Nucleus accumbens (tissue), 56 donors: ENCODE results near the gene GPS1.

Source experiments
- DNase-seq, 56 donors: peaks; one replicate each; lab custom pipeline; 2025; lab: John Stamatoyannopoulos, UW

Gene GPS1

GRCh38 chr17:82073446-82073845, 21.7 kb downstream of the GPS1 start:
- DNase-seq = no peak

- no peak for DNase-seq
These were observed 24.5 kb downstream of the GPS1 start for GRCh38 chr17:82076018-82076784.

GRCh38 chr17:82076785-82077591, 25.3 kb downstream of the GPS1 start:
- no peak for DNase-seq

- no peak for DNase-seq
These were observed 26.1 kb downstream of the GPS1 start for GRCh38 chr17:82077617-82078358.

- DNase-seq = no peak
These were observed 26.7 kb downstream of the GPS1 start for GRCh38 chr17:82078433-82078832.

DNA sequence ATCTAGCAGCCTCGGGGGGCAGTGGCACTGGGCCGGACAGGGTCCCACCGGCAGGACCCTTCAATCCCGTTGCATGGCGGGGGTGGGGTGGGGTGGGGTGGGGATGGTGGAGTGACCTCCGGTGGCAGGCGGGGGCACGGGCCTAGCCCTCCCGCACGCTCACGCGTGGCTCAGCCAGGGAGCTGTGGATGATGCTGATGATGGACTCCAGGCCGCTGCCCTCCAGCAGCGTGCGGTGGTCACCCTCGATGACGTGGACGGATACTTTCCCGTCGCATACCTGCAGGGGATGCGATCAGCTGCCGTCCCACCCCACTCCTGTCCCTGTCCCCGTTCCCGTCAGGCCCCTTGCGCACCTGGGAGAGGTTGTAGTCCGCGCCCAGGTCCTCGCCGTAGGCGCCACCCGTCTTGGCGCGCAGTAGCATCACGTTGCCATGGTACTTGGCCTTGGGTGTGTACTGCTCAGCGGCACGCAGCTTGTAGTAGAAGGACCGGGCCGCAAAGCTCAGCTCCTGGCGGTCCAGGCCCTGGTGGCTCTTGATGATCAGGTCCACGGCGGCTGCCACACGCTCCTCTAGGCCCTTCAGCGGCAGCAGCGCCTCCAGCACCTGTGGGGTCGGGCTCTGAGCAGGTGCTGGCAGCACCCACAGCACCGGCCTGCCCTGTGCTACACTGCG, 27.4 kb downstream of the GPS1 start:
- DNase-seq = no peak

- no peak for DNase-seq
These were observed 28.5 kb downstream of the GPS1 start for GRCh38 chr17:82080048-82080788.

- no peak for DNase-seq
These were observed 29.2 kb downstream of the GPS1 start for GRCh38 chr17:82080789-82081464.

DNA sequence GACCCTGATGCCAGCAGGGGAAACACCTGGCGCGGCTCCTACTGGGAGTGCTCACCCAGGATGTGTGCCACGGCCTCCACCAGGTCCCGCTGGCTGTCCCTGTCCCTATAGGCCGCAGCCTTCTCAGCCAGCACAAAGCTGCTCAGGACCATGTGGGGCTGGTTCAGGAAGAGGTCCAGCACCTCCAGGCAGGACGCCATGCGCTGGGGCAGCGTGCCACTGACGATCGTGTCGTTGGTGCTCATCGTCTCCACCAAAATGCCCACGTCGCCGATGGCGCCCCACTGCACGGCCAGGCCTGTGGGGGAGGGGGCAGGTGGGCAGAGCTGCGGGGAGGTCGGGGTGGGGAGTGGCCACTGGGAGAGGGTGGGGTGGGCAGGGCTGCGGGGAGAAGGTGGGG, 29.8 kb downstream of the GPS1 start:
- DNase-seq = no peak

GRCh38 chr17:82081966-82082365, 30.3 kb downstream of the GPS1 start:
- DNase-seq = no peak

DNA sequence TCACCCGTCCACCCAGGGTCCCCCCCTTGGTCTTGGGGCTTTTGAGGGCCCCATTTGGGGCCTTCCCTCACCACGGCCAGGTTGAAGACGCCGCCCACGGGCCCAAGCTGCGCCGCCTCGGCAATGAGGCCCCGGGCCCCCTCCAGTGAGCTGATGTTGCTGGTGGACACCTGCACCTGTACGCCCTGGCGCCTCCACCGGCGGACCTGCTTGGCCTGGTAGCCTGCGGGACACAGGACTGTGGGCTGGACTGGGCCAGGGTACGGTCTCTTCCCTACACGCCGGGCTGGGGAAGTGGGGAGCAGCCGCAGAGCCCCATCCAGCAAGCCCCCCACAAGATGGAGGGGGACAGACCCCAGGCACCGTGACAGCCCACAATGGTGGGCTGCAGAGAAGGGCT, 30.8 kb downstream of the GPS1 start:
- DNase-seq = no peak

GRCh38 chr17:82083009-82083408, 31.3 kb downstream of the GPS1 start:
- no peak for DNase-seq

DNA sequence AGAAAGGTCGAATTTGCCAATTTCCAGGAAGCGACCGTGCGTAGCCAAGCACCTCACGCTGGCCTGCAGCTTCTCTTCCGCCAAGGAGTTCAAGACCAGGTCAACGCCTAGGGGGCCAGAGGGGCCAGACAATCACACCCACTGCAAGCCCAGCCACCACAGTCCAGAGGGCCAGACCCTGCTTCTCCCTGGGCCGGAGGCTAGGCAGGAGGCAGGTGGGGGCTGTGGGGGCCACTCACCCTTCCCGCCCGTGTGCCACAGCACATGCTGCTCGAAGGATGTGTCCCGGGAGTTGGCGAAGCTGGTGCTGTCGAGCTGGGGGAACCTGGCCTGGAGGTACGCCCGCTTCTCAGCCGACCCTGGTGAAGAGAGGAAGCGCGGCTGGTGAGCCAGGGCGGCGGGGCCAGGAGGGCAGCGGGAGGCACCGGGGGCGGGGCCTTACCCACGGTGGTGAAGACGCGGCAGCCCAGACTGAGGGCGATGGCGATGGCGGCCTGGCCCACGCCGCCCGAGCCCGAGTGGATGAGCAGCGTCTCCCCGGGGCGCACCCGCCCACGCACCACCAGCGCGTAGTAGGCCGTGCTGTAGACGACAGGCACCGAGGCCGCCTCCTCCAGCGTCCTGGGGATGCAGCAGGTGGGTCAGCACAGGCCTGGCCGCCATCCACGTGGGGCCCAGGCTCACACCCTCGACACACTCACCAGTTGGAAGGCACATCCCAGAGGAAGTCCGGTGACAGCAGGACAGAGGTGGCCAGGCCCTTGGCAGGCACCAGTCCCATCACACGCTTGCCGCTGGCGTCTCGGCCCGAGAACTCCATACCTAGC, 32.0 kb downstream of the GPS1 start:
- no peak for DNase-seq

- no peak for DNase-seq
These were observed 32.8 kb downstream of the GPS1 start for GRCh38 chr17:82084373-82085030.

- no peak for DNase-seq
These were observed 33.5 kb downstream of the GPS1 start for GRCh38 chr17:82085031-82085861.

GRCh38 chr17:82085931-82086764, 34.5 kb downstream of the GPS1 start:
- no peak for DNase-seq
